Activated CD8-positive, alpha-beta memory T cell treated with anti-CD3 and anti-CD28 coated beads for 24 hours (primary cell): Measurements from ENCODE around the gene VPS54.
A peak's percentile ranks its signal among the peaks of the same experiment; 100 is the strongest.
"Not testable (repeated sequence)": the region's sequence is repeated elsewhere in the genome, so short reads cannot be mapped to it uniquely, and the experiment has no call there.

Experiments
- DNase-seq: peaks from one replicate; pipeline ENCODE4 v3.0.0-alpha.2; 2020

Gene VPS54

DNA sequence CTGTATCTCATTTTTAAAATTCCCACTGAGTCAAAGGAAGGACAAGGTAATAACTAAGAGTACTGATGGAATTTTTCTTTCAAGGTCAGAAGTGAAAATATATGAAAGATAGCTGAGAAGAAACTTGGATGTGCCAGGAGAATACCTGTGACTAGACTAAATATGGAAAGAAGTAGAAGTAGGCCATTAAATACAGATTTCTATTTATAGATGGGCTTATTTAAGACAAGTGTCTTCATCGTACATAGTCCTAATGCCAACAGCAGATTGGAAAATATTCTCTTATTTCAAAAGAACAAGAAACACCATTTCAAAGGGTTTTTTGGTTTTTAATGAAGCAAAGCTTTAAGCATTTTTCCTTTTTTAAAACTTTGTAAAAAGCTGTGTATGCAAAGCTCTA is 155.5 kb downstream of the VPS54 start:
- no peak for DNase-seq

DNA sequence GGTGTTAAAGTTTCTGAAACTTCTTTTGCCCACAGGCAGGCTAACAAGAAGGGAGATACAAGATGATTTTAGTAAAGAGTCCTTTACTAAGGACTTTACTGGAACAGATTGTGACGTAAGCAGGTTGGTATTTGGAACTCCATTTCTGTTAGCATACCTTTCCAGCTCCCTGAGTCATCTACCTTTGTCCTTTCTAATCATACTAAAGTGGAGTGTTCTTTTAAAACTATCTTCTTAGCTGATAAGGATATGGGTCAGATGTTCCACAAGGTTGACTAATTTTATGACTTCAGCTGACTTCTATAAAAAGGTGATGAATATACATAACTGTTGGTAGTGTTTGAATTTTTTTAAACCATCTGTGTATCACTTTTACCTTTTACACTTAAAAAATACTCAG is 156.4 kb downstream of the VPS54 start:
- DNase-seq, result no peak

GRCh38 chr2:63861220-63861822 is 157.9 kb downstream of the VPS54 start:
- DNase-seq, result peak; percentile 73

DNA sequence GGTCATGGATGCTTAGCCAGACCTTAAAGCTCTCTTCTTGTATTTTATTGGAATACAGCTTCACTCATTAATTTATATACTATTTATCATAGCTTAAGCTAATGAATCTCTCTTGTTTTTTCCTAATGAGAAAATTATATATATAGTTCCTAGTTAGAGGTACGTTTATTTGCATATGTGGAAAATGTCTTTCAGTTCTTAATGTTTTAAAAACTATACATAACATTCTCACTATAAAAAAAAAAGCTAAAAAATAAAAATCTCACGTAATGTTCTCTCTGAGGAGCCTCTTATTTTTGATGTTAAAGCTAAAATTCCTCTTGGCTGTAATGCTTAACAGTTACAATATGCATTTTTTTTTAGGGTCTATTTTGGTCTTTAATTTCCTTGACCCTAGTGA is 160.9 kb downstream of the VPS54 start:
- DNase-seq, result no peak

DNA sequence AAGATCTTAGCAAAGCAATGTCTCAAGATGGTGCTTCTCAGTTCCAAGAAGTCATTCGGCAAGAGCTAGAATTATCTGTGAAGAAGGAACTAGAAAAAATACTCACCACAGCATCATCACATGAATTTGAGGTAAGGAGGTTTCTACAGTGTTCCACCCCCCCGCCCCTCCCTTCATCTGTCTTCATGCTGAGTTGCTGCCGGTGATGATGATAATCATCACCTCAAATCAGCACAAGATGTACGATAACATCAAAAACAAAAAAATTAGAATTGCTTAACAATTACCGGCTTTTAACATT is 163.0 kb downstream of the VPS54 start:
- DNase-seq, result no peak

GRCh38 chr2:63855418-63856302 is 163.6 kb downstream of the VPS54 start:
- no peak for DNase-seq

DNA sequence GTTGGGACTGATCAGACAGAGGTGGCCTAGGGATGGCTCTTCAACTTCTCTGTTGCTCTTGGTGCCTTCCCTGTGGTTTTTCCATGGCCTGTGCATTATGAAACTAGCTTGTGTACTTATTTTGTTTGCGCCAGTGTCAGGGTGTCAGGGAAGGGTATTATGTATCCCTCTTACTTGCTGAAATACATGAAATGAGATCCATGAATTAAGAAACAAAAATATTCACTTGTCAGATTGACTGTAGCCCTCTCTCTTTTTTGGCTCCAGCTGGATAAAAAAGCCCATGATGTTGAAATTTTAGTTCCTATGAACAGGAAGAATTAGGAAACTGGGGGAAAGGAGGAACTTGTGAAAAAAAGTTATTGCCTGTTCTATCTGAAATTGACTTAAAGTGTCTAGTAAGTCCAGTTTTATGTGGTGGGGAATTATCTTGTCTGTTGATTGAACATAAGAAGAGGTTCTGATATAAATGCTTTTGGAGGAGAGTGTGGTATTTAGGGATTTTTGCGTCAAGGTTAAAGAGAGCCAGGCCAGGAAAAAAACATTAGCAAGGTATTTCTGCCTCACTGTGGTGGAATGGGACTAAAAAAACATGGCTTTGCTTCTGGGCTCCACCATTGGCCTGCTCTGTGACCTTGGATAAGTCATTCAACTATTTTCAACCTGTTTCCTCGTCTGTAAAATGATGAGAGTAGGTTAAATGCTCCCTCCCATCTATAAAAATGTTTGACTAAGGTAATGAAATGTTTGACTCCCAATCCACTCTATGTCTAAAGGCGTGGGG is 165.5 kb downstream of the VPS54 start:
- no peak for DNase-seq

DNA sequence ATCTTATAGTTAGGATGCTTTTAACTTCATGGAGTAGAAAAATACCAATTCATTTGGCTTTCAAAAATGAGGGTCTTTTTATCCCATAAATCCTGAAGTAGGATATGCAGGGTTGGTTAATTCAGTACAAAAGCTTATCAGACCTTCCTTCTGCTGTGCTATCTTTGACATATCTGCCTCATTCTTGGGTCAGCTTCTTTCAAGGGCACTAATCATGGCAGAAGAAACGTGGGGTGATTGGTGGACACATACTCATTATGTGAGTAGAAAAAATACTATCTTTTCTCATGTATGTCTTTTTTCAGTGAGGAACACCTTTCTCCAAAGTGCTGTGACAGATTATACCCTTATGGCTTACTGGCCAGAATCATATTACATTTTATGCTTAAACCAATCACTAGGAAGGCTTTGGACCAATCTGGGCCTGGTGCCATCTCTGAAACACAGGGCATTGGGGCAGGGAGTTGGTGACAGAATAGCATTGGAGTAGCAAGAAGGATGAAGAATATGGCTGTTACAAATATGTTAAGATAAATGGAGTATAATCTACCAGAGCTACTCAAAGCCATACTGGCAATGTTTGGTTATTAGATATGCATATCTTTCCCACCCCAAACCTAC is 167.4 kb downstream of the VPS54 start:
- DNase-seq, result no peak

DNA sequence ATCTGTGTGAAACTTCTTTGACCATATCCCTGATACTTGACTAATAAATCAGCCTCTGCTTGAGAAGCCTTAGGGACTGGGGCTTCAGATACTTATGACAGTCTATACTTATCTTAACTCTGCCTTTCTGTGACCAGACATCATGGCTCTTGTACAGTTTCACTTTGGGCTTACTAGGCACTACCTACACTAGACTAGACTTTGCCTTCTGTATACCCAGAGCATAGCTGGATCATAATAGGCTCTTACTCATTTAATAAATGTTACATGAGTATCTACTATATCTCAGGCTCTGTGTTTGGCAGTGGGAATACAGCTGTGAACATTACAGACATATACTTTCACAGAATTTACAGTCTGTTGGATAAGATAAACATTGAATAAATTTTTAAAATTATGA is 168.6 kb downstream of the VPS54 start:
- no peak for DNase-seq

GRCh38 chr2:63850204-63850571 is 169.0 kb downstream of the VPS54 start:
- DNase-seq, result no peak

GRCh38 chr2:63849381-63850203 is 169.6 kb downstream of the VPS54 start:
- no peak for DNase-seq

GRCh38 chr2:63847571-63847970 is 171.7 kb downstream of the VPS54 start:
- DNase-seq, result not testable (repeated sequence)

DNA sequence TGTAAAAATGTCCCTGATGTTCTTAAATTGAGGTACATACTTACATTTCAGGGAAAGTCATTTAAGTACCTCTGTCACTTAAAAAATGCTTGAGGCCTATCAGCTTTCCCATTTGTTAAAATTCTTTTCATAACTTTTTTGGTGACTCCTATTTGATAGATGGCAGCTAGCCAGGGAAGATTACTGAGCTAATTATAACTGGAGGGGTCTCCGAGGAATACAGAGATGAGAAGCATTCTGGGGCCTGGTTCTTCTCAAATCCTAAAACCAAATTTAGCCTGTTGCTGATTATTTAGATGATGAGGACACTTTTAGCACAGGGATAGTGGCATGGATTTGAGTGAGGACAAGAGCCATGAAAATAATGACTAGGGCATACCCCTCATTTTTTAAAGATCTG is 172.7 kb downstream of the VPS54 start:
- DNase-seq, result no peak

DNA sequence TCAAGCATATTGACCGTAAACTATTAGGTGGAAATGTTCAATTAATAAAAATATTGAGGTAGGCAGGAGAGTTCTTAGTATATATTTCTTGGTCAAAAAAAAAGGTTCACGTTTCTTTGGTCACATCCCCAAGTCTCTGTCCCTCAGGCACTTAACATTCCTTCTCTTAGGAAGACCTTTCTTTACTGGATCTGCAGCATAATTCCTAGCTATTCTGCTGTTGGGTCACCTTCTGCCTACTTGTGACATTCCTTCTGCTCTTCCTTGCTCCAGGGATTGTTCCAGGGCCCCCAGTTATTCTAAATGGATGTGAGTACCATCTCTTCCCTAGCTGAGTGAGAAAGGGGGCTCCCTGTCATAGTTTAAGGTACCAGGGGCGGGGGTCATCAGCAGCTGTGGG is 173.4 kb downstream of the VPS54 start:
- DNase-seq, result no peak

GRCh38 chr2:63844616-63845015 is 174.6 kb downstream of the VPS54 start:
- DNase-seq, result no peak

DNA sequence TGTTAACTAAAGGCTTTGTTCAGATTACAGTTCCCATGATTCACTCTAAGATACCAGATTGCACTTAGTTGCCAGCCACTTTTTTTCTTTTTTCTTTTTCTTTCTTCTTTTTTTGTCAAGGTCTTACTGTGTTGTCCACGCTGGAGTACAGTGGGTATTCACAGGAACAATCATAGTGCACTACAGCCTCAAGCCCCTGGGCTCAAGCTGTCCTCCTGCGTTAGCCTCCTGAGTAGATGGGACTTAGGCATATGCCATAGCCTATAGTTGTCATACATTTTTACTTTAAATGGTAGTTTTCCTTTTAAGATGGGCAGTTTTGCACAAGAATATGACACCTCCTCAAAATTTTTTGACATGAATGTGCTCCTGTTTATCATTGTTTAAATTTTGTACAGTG is 175.4 kb downstream of the VPS54 start:
- no peak for DNase-seq

- DNase-seq, result no peak
Measured at GRCh38 chr2:63843093-63843492, 176.1 kb downstream of the VPS54 start.

- no peak for DNase-seq
Measured at GRCh38 chr2:63842149-63843061, 176.8 kb downstream of the VPS54 start.
